Omental fat pad (tissue), 4 donors: ENCODE measurements around the gene NARF. TPM values are rescaled to one million over a fixed set of nuclear protein-coding genes. Genes with fewer than 3 reads are reported as not detected.
"Not testable (repeated sequence)": the region's sequence is repeated elsewhere in the genome, so short reads cannot be mapped to it uniquely, and the experiment has no call there.

Experiments
- ATAC-seq: fragments of 150-250 bp; one replicate; pipeline ENCODE4 v1.9.1; 2016; ENCODE audit warnings: mild to moderate bottlenecking, moderate library complexity; ENCODE audit not compliant: low FRiP score
- DNase-seq: peaks from one replicate; pipeline ENCODE4 v3.0.0-alpha.2; 2019; ENCODE audit warnings: low spot score
- CTCF ChIP-seq, 3 donors: fragments of 450-650 bp; IDR thresholded peaks; one replicate each; pipeline ENCODE4 v1.5.1; 2016 to 2017; ENCODE audit warnings: antibody characterized with exemption in 3 of 3, mild to moderate bottlenecking in 3 of 3, moderate library complexity in 2 of 3
- small RNA-seq: library from RNA; depleted of rRNA; stranded (forward); fragments of <200 nt; gene quantifications from one replicate; pipeline ENCODE3, GENCODE V24; 2016
- total RNA-seq, 4 donors: library from RNA; depleted of rRNA; stranded (reverse); fragments of >200 nt; gene quantifications; one replicate each; pipeline ENCODE4 v1.1.0, GENCODE V29; 2016

Gene NARF
- total RNA-seq, 4 donors from 2014 or later = 31.8 to 48.7 (median 35.7) TPM

DNA sequence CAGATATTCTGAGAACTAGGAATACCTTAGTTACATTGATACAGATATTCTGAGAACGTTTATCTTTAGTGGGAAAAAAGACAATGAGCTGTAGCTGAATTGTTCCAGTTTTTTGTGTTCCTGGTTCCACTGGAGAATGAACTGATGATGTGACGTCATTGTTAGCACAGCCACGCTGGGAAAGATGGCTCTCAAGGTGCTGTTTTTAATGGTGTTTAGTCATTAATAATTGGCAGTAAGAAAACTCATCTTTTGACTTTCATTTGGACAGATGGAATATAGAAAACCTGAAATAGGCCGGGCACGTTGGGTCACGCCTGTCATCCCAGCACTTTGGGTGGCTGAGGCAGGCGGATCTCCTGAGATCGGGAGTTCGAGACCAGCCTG lies 71.4 kb downstream of the NARF start:
- no peak for ATAC-seq
- no peak for TF ChIP-seq CTCF (IDR thresholded peaks at IDR 0.05)
- no peak for DNase-seq

- no peak for TF ChIP-seq CTCF (IDR thresholded peaks at IDR 0.05)
- DNase-seq = no peak
- no peak for ATAC-seq
These were observed 72.9 kb downstream of the NARF start for GRCh38 chr17:82531431-82531881.

GRCh38 chr17:82534401-82534812 lies 75.9 kb downstream of the NARF start:
- no peak for ATAC-seq
- no peak for TF ChIP-seq CTCF (IDR thresholded peaks at IDR 0.05)

GRCh38 chr17:82536512-82537201 lies 78.1 kb downstream of the NARF start:
- no peak for DNase-seq
- peak; percentile 52 for ATAC-seq
- no peak for TF ChIP-seq CTCF (IDR thresholded peaks at IDR 0.05)

More at GRCh38 chr17:82534401-82534812, 75.9 kb downstream of the NARF start:
- DNase-seq = no peak

- not testable (repeated sequence) for DNase-seq, ATAC-seq
These were observed 78.7 kb downstream of the NARF start for GRCh38 chr17:82537228-82537627.

DNA sequence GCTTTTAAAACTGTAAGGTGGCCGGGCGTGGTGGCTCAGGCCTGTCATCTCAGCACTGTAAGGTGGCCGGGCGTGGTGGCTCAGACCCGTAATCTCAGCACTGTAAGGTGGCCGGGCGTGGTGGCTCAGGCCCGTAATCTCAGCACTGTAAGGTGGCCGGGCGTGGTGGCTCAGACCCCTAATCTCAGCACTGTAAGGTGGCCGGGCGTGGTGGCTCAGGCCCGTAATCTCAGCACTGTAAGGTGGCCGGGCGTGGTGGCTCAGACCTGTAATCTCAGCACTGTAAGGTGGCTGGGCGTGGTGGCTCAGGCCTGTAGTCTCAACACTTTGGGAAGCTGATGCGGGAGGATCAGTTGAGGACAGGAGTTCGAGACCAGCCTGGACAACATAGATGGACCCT lies 80.5 kb downstream of the NARF start:
- DNase-seq, ATAC-seq: not testable (repeated sequence)

Small RNA genes within 50 kb of the gene (small RNA-seq; reads per million reads assigned to genes)
- not detected for gene RF00019

Other genes with a start within 250 kb of the NARF start
- gene CCDC57, start 245.9 kb upstream of the NARF start, total RNA-seq = 10 to 100 TPM; 14.8 to 32.0 (median 21.9) TPM
- 10 to 100 TPM; 25.1 to 68.0 (median 27.5) TPM for gene SLC16A3, start 229.7 kb upstream of the NARF start, total RNA-seq
- 100 to 1,000 TPM in 2 of 4 donors, 10 to 100 TPM in 2; 54.7 to 117 (median 98.4) TPM for gene CSNK1D, start 185.0 kb upstream of the NARF start, total RNA-seq
- gene CD7, start 141.1 kb upstream of the NARF start, total RNA-seq = 1 to 10 TPM; 1.6 to 8.4 (median 4.2) TPM
- 10 to 100 TPM; 19.8 to 35.5 (median 30.7) TPM for gene SECTM1, start 125.0 kb upstream of the NARF start, total RNA-seq
- gene TEX19, start 99.5 kb upstream of the NARF start, total RNA-seq = not detected
- gene UTS2R, start 87.0 kb upstream of the NARF start, total RNA-seq = not detected
- gene HEXD, start 40.4 kb upstream of the NARF start, total RNA-seq = 10 to 100 TPM; 29.1 to 66.4 (median 47.3) TPM
- gene OGFOD3, start 40.2 kb upstream of the NARF start, total RNA-seq = 10 to 100 TPM; 22.9 to 31.6 (median 28.6) TPM
- 10 to 100 TPM; 43.8 to 74.6 (median 68.4) TPM for gene CYBC1, start 8.0 kb upstream of the NARF start, total RNA-seq
- gene FOXK2, start 61.0 kb downstream of the NARF start, total RNA-seq = 10 to 100 TPM; 35.8 to 61.0 (median 38.4) TPM
- 100 to 1,000 TPM in 1 of 4 donors, 10 to 100 TPM in 3; 63.0 to 139 (median 86.0) TPM for gene WDR45B, start 189.7 kb downstream of the NARF start, total RNA-seq
- 10 to 100 TPM in 1 of 4 donors, 1 to 10 TPM in 3; 8.0 to 12.3 (median 9.6) TPM for gene RAB40B, start 240.0 kb downstream of the NARF start, total RNA-seq